ENCODE measurements around the gene RPS18.

RPS18 gene

DNA sequence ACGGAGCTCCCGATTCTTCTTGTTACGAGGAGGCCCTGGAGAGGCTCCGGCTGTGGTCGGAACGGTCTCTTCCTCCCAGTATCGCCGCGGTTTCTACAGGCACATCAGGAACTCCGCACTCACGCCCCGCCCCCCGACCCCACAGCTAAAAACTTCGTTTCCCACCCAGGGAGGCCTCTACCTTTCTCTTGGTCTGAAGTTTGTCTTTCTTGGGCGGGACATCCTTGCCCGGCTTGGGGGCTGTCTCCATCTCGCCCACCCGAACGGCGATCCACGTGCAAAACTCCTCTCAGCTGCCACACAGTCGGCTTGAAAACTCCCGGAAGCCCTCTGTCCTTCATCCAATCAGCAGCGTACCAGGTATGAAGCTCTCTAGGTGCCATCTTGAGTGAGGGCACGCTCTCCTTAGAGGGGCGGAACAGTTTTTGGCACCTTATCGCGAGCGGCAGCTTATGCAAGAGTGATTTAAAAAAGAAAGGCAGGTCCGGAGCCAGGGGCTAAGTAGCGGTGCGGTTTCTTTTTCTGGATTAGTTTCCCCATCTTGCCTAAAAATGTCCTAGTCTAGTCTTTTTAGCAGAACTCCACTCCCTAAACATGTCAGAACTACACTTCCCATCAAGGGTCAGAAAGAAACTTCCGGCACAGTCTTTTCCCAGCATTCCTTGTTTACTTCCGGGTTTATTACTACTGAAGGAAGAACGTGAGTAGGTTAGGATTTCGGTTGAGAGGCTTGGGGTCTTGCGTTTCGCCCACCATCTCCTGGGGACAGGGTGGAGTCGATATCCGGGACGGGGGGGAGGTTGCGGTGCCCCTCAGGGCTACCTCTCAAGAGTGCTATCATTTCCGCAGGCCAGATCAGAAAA lies 17.3 kb downstream of the RPS18 start, which contains the start of the genes PFDN6 and WDR46:
Gene PFDN6 (plus strand): TSS at position 681 of the 863 bp plus-strand sequence. CDS start 256 bp downstream, outside the sequence.
Gene WDR46 (minus strand): TSS at position 319 of the 863 bp plus-strand sequence. CDS start 69 bp downstream, at position 250.
- Mint-ChIP-seq H3K9me3 (no peaks in the 10 kb centered on the region), H3K27ac (peak within 1 kb of the TSS; percentile 93 to 95), H3K4me3 (peak within 1 kb of the TSS; percentile 88 to 96), H3K36me3 (ENCODE audit: insufficient read depth) (peaks cover 36% of the 10 kb centered on the region), H3K4me1 (ENCODE audit: low read depth in 2 of 2) (peaks cover 36 to 37% of the 10 kb centered on the region in 2 donors), H3K27me3 (no peaks in the 10 kb centered on the region)
- ATAC-seq (replicated peaks) (peak; percentile 95), DNase-seq (peak; percentile 77 to 87 (median 82))

DNA sequence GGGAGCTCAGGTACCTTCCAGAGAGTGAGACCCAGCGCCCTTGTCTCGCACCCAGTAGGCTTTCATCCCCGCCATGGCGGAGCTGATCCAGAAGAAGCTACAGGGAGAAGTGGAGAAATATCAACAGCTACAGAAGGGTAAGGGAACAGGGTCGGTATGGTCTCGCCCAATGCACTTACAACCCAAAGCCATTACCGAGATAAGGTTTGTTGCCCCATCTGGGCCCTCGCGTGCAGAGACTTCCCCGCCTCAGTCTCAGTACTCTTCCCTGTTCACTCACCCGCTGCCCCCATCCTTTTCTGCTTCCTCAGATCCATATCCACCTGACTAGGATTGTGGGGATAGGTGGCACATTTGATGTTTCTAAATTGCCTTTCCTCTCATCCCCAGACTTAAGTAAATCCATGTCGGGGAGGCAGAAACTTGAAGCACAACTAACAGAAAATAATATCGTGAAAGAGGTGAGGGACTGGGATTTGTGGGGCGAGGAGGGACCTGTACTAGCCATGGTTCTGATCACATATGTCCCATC lies 18.0 kb downstream of the RPS18 start:
- DNase-seq = no peak
- Mint-ChIP-seq H3K9me3 (no peaks in the 10 kb centered on the region), H3K4me3 (peak overlapping the region; percentile 88 to 96), H3K36me3 (ENCODE audit: insufficient read depth) (peaks cover 35% of the 10 kb centered on the region), H3K27ac (peak overlapping the region; percentile 93 to 95), H3K4me1 (ENCODE audit: low read depth in 2 of 2) (peaks cover 36 to 37% of the 10 kb centered on the region in 2 donors), H3K27me3 (no peaks in the 10 kb centered on the region)
- peak; percentile 3 for ATAC-seq (replicated peaks)

DNA sequence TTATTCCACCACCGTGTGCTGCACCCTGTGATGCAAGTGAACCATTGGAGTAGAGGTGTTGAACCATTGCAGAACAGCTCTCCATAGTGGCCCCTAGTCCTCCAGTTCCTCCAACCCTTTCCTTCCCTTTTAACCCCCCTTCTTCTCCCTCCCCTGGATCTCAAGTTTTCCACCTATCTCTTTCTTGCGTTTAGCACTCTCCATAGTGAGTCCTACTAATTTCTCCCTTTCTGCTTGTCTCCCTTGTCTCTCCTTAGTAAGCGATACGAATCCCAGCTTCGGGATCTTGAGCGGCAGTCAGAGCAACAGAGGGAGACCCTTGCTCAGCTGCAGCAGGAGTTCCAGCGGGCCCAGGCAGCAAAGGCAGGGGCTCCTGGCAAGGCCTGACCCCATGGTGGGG lies 18.6 kb downstream of the RPS18 start:
- Mint-ChIP-seq H3K4me1 (ENCODE audit: low read depth in 2 of 2) (peaks cover 36 to 37% of the 10 kb centered on the region in 2 donors), H3K9me3 (no peaks in the 10 kb centered on the region), H3K36me3 (ENCODE audit: insufficient read depth) (peaks cover 41% of the 10 kb centered on the region), H3K27ac (peak overlapping the region in 1 of 2 donors; percentile 93), H3K4me3 (peak overlapping the region; percentile 88 to 96), H3K27me3 (no peaks in the 10 kb centered on the region)
- no peak for ATAC-seq (replicated peaks)
- no peak for DNase-seq

DNA sequence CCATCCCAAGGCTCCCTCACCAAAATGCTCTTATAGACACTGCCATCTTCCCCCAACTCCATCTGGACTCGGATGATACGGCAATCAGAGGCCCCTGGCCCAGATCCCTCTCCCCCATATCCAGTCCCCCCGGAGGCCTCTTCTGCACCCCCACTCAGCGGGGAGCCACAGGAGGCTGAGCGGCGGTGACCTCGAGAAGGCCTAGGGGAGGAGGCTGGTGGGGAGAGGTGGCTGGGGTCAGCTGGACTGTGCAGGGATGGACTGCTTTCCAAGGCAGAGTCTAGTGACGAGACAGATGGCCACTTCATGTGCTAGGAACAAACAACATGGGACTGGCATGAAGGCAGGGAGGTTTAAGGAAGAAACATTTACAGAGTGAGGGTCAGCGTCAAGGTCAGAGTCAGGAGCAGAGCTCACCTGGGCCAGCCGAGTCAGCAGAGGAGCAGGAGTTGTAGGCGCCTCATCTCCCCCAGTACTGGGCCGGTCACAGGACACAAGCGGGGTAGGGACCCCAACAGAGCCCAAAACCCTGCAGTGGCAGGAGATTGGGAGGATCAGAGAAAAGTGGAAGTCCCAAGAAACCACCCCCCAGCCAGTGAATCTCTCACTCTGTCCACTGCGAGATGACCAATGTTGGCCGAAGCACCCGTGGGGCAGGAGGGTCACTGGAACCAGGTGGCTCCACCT lies 21.3 kb downstream of the RPS18 start:
- Mint-ChIP-seq H3K9me3 (no peaks in the 10 kb centered on the region), H3K27me3 (no peaks in the 10 kb centered on the region), H3K4me1 (ENCODE audit: low read depth in 2 of 2) (peaks cover 32 to 46% of the 10 kb centered on the region in 2 donors), H3K27ac (no peak overlapping the region), H3K4me3 (no peak overlapping the region), H3K36me3 (ENCODE audit: insufficient read depth) (peaks cover 51% of the 10 kb centered on the region)
- ATAC-seq (replicated peaks) = no peak
- no peak for DNase-seq

DNA sequence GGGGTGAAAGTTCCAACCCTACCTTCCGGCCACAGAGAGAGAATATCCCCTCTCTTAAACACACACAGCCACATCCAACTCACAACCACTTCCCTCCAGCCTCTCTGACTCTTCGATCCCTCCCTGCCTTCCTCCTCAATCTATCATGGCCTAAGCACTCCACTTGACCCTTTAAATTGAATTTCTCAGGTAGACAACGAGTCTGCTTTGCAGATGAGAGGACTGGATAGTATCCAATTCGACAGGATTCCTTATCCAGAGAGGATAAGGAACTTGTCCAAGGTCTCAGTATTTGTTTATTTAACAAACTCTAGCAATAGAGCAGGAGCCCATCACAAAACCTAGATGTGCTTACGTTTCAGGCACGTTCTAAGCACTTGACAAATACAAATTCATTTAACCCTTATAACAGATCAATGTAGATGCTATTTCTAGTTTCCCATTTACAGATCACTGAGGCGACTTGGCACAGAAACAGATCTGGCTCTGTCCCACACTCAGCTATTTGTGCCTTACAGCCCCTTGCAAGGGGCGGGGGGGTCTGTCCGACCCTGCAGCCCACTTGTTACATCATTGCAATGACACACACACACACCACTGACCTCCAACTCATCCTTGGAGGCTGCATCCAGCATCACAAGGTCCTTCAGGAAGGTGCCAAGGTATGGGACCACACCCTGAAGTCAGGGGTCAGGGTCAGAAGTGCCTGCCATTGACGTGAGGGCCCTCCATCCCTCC lies 22.4 kb downstream of the RPS18 start:
- Mint-ChIP-seq H3K27ac (no peak overlapping the region), H3K36me3 (ENCODE audit: insufficient read depth) (peaks cover 58% of the 10 kb centered on the region), H3K4me1 (ENCODE audit: low read depth in 2 of 2) (peaks cover 27 to 44% of the 10 kb centered on the region in 2 donors)

DNA sequence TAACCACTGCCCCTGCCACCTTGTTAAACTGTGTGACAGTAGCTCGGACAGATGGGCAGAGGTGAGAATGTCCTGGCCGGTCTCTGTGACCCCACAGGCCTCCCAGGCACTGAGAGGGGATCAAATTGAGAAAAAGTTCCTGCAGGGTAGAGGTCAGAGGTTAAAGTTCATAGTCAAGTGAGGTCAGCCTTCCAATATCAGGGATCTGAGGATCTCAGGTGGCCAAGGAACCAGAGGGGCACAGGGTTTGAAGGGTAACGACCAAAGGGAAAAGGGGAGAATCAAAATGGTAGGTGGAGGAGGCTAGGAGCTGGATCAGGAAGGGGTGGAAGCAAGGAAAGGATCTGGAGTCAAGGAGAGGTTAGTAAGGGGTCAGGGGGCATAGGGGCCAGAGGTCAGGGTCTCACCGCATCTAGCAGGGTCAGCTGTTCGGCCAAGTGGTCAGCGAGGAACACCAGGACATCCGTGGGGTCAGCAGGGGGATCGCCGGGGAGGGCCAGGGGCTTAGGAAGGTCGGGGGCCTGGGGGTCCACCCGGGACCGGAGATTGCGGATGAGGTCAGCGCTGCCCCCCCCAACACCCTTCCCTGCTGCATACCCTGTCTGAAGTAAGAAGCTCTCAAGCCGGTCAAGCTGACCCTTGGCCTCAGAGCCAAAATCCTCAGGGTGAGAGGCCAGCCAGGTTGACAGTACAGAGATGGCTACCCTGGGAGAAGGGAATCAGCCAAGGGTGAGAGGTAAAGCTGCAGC lies 23.9 kb downstream of the RPS18 start:
- Mint-ChIP-seq H3K4me1 (ENCODE audit: low read depth in 2 of 2) (peaks cover 27 to 42% of the 10 kb centered on the region in 2 donors), H3K4me3 (no peak overlapping the region), H3K9me3 (no peaks in the 10 kb centered on the region), H3K27ac (no peak overlapping the region), H3K27me3 (no peaks in the 10 kb centered on the region), H3K36me3 (ENCODE audit: insufficient read depth) (peaks cover 70% of the 10 kb centered on the region)
- ATAC-seq (replicated peaks) = no peak
- DNase-seq = no peak

More for the DNA sequence above, 22.4 kb downstream of the RPS18 start:
- no peak for ATAC-seq (replicated peaks)
- Mint-ChIP-seq H3K4me3 (no peak overlapping the region), H3K27me3 (no peaks in the 10 kb centered on the region), H3K9me3 (no peaks in the 10 kb centered on the region)
- no peak for DNase-seq

DNA sequence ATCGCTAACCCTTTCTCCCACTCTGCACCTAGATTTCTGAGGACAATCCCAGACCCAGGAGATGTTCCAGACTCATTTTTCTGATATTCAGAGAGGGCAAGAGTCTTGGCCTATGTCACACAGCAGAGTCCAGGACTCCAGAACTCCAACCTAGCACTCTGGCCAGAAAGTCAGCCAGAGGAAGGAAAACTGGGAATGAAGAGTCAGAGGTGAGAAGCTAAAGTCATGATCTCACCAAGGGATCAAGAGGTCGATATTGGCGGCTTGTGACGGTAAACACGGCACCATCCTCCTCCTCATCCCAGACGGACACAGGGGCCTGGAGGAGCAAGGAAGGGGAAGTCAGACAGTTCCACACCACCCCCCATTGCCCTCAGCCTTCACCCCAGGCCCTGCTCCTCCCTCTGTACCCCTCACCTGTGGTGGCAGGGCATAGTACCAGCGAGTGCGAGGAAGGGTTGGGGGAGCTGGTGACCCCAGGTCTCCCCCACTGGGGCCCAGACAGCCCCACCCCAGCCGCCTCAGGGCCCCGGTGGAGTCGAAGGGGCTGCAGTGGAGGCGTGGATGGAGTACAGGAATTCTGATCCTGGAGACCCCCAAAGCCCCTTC lies 25.0 kb downstream of the RPS18 start:
- DNase-seq (no peak), ATAC-seq (replicated peaks) (no peak)
- Mint-ChIP-seq H3K27me3 (no peaks in the 10 kb centered on the region), H3K9me3 (no peaks in the 10 kb centered on the region), H3K27ac (peak overlapping the region; percentile 69 to 98), H3K36me3 (ENCODE audit: insufficient read depth) (peaks cover 74% of the 10 kb centered on the region), H3K4me1 (ENCODE audit: low read depth in 2 of 2) (peaks cover 23 to 41% of the 10 kb centered on the region in 2 donors), H3K4me3 (peak overlapping the region; percentile 97 to 98)

DNA sequence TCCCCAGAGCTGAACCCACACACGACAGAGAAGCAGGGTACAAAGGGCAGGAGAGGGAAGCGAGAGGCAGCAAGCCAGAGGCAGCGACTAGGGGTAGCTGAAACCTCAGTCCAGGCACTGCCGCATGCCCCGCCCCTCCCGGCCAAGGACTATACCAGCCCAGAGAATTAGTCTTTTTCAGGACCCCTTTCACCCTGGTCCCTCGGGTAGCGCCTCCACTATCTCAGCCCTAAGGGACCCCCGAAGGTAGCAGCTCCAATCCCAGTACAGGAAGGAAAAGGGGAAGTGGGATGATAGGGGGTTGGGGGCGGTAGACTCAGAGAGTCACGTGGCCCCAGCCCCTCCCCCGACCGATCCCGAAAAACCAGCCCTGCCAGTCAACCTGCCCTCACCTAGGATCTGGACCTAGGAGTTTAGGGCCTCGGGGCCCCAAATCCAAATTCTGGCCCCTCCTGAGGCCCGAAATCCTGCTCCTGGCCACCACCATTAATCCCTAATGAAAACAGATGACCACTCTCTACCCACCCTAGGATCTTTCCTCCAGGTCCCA lies 25.6 kb downstream of the RPS18 start:
- H3K27ac Mint-ChIP-seq = peak overlapping the region; percentile 97 to 98
- no peak for ATAC-seq (replicated peaks)
- no peaks in the 10 kb centered on the region for H3K27me3 Mint-ChIP-seq
- H3K4me3 Mint-ChIP-seq = peak overlapping the region; percentile 97 to 98
- H3K36me3 Mint-ChIP-seq (ENCODE audit: insufficient read depth) = peaks cover 77% of the 10 kb centered on the region
- H3K4me1 Mint-ChIP-seq (ENCODE audit: low read depth in 2 of 2) = peaks cover 23 to 41% of the 10 kb centered on the region in 2 donors
- no peak for DNase-seq
- no peaks in the 10 kb centered on the region for H3K9me3 Mint-ChIP-seq

DNA sequence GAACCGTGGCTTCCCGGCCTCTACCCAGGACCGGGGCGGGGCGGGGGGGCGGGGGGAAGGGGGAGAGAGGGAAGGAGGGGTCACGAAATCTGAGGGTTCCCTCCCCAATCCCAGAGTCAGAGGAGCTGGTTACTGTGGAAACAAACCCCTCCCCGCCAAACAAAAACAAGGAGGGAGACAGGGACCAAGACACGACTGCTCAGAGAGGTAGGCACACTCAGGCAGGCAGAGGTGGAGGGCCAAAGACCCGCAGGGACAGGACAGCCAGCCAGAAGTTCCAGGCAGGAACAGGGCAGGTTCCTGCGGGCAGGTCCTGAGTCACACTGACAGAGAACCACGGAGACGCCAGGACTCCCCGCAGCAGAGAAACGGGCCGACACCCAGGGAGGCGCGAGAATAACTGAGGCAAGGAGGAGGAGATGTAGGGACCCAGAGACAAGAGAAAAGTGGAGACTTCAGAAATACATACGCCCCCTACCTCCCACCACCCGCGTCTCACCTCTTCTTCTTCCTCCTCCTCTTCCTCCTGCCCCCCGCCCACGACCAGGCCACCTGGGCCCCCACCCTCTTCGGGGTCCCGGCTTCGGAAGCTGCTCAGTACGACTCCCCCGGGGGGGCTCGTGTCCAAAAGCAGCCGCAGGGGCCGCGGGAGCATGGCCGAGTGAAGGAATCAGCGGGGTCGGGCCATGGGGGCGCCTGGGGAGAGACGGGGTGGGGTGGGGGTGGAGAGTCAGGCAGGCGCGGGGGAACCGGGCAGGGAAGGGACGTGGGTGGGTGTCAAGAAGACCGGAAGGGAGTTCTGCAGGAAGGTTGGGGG lies 26.3 kb downstream of the RPS18 start:
- ATAC-seq (replicated peaks) = peak; percentile 23

DNA sequence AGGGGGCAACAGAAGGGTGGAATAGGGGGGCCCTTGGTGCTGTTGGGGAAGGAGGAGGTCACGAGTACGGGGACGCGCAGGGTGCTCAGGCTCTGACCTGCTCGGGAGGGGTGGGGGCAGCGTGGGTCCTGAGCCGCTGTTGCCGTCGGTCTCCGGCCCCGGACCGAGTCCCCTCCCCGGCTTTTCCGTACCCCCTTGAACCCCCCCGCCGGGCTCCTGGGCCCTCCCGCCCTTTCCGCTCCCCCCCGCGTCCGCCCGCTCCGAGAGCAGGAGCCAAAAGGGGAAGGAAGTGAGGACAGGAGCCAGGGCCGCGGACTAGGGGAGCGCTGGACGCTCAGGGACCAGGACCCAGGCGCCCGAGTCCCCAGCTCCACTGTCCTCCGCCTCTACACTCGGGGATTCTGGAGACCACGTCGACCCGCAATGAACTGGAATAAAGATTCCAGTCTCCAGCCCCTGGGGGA lies 26.9 kb downstream of the RPS18 start, which contains the start of gene RGL2:
Gene RGL2 (minus strand): TSS at position 170 of the 464 bp plus-strand sequence. CDS start 332 bp downstream, outside the sequence.
- peaks cover 25 to 41% of the 10 kb centered on the region in 2 donors for H3K4me1 Mint-ChIP-seq (ENCODE audit: low read depth in 2 of 2)
- H3K9me3 Mint-ChIP-seq = no peaks in the 10 kb centered on the region
- ATAC-seq (replicated peaks) (peak; percentile 27), DNase-seq (peak in 2 of 3 experiments; percentile 38 to 43)
- H3K4me3 Mint-ChIP-seq = peak within 1 kb of the TSS; percentile 97 to 98
- H3K36me3 Mint-ChIP-seq (ENCODE audit: insufficient read depth) = peaks cover 85% of the 10 kb centered on the region
- peak within 1 kb of the TSS; percentile 97 to 98 for H3K27ac Mint-ChIP-seq
- H3K27me3 Mint-ChIP-seq = no peaks in the 10 kb centered on the region

More for the DNA sequence above, 26.3 kb downstream of the RPS18 start:
- H3K4me1 Mint-ChIP-seq (ENCODE audit: low read depth in 2 of 2) = peaks cover 23 to 41% of the 10 kb centered on the region in 2 donors
- H3K4me3 Mint-ChIP-seq = peak overlapping the region; percentile 97 to 98
- DNase-seq = peak; percentile 44 to 54 (median 50)
- H3K36me3 Mint-ChIP-seq (ENCODE audit: insufficient read depth) = peaks cover 81% of the 10 kb centered on the region
- no peaks in the 10 kb centered on the region for H3K9me3 Mint-ChIP-seq
- H3K27ac Mint-ChIP-seq = peak overlapping the region; percentile 97 to 98
- H3K27me3 Mint-ChIP-seq = no peaks in the 10 kb centered on the region
